Karpas-422 (cell line): ENCODE results near the gene INHBB. TPM values are rescaled to one million over a fixed set of nuclear protein-coding genes. Genes with fewer than 3 reads are reported as not detected.

Experiments
- DNase-seq: peaks from one replicate; pipeline ENCODE4 v3.0.0-alpha.2; 2015
- H2AFZ ChIP-seq: fragments of 200-600 bp; sonication (generic); 2 replicates; pipeline ENCODE4 v1.6.1; 2014; ENCODE audit warnings: antibody characterized with exemption, low read length, mixed read lengths
- H3K27ac ChIP-seq: fragments of 200-600 bp; sonication (generic); 2 replicates; pipeline ENCODE4 v1.5.1; 2014; ENCODE audit warnings: mild to moderate bottlenecking, low read length, moderate library complexity
- H3K27me3 ChIP-seq: fragments of 200-600 bp; sonication (generic); 2 replicates; pipeline ENCODE4 v1.6.1; 2014; ENCODE audit warnings: low read length, mixed read lengths
- H3K36me3 ChIP-seq: fragments of 200-600 bp; sonication (generic); 2 replicates; pipeline ENCODE4 v1.6.1; 2014; ENCODE audit warnings: low read length, mixed read lengths; ENCODE audit not compliant: insufficient read depth
- H3K4me1 ChIP-seq: fragments of 200-600 bp; sonication (generic); 2 replicates; pipeline ENCODE4 v1.6.1; 2014; ENCODE audit warnings: mild to moderate bottlenecking, low read length, mixed read lengths
- H3K4me2 ChIP-seq: fragments of 200-600 bp; sonication (generic); 2 replicates; pipeline ENCODE4 v1.6.1; 2014; ENCODE audit warnings: low read length, low read depth, mild to moderate bottlenecking; ENCODE audit not compliant: poor library complexity, severe bottlenecking
- H3K4me3 ChIP-seq: fragments of 200-600 bp; sonication (generic); 2 replicates; pipeline ENCODE4 v1.5.1; 2014; ENCODE audit warnings: mild to moderate bottlenecking, antibody characterized with exemption, low read length, mixed read lengths
- H3K79me2 ChIP-seq: fragments of 200-600 bp; sonication (generic); 2 replicates; pipeline ENCODE4 v1.6.1; 2014; ENCODE audit warnings: mild to moderate bottlenecking, low read length, mixed read lengths
- H3K9ac ChIP-seq: fragments of 200-600 bp; sonication (generic); 2 replicates; pipeline ENCODE4 v1.6.0; 2014; ENCODE audit warnings: low read length
- H3K9me2 ChIP-seq: fragments of 200-600 bp; sonication (generic), shearing (Covaris generic); replicated peaks from 2 replicates; pipeline ENCODE4 v1.6.0; 2014; ENCODE audit warnings: mild to moderate bottlenecking, low read length, moderate library complexity; ENCODE audit not compliant: insufficient read depth
- H3K9me3 ChIP-seq: fragments of 300-700, 200-600 bp; sonication (generic); 2 replicates; pipeline ENCODE4 v1.6.1; 2014; ENCODE audit warnings: low read length, mixed read lengths
- H4K20me1 ChIP-seq: fragments of 200-600 bp; sonication (generic); 2 replicates; pipeline ENCODE4 v1.6.1; 2014; ENCODE audit warnings: mild to moderate bottlenecking, antibody characterized with exemption, low read length, low read depth; ENCODE audit not compliant: insufficient read depth
- total RNA-seq: library from RNA; depleted of rRNA; stranded (reverse); fragments of >200 nt; shearing (Covaris generic); gene quantifications from 2 replicates; pipeline ENCODE4 v1.2.3, GENCODE V29; 2014; ENCODE audit warnings: low replicate concordance

The INHBB gene
- total RNA-seq, 1 experiment from 2014 or later, result not detected

DNA sequence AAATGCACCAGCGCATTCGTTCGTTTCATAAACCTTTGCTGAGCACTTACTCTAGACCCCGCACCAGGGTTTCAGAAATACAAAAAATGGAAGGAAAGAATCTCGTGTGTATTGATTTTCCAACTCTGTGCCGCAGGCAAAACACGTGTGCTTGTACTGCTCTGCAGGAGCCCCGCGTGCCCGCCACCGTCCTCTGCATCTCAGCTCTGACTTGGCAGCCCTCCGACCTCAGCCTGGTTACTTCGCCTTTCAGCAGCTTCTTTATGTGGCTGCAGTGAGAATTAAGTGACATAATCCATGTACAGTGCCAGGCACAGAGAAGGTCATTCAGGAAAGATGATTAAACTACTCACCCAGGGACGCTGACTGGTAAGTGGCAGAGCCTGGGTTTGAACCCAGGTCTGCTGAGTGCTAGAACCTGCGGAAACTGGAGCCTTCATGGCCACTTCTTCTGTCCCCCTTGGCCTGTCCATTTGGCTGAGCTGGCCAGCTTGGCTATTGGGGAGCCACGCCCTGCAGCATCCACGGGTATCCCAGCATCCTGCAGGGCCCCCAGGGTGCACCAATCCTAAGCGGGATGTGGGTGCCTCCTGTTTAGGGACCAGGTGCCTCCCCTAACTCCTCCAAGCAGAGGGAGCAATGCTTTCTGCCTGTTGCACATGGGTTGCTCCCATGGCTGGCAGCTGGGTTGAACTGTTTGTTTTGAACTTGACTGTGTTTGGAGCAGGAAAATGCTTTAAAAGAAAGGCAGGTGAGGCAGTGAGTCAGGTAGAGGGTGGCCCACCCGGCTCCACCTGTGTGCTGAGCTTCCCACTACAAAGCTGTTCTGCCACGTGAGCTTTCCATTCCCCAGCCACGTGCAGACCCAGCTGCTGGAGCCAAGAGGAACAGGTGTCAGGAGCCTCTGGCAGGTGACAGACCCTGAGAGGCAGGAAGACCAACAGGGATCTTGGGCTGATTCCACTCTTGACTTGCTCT, 34.3 kb downstream of the INHBB start:
- H3K79me2 ChIP-seq, result no peaks in the 10 kb centered on the region
- H3K9me2 ChIP-seq, result no peaks in the 10 kb centered on the region
- H3K9ac ChIP-seq, result no peak overlapping the region
- H4K20me1 ChIP-seq, result no peaks in the 10 kb centered on the region
- no peaks in the 10 kb centered on the region for H3K9me3 ChIP-seq
- H3K4me3 ChIP-seq, result no peak overlapping the region
- H3K27me3 ChIP-seq, result no peaks in the 10 kb centered on the region
- no peak overlapping the region for H3K4me2 ChIP-seq
- no peaks in the 10 kb centered on the region for H3K36me3 ChIP-seq
- H3K27ac ChIP-seq, result no peak overlapping the region
- peaks cover 2% of the 10 kb centered on the region; the same call in 1 of the 2 replicates for H3K4me1 ChIP-seq
- no peak overlapping the region for H2AFZ ChIP-seq
- no peak for DNase-seq

- no peak overlapping the region for H3K4me3 ChIP-seq
- peaks cover 3% of the 10 kb centered on the region; the same call in 1 of the 2 replicates for H3K4me1 ChIP-seq
- H4K20me1 ChIP-seq, result no peaks in the 10 kb centered on the region
- H2AFZ ChIP-seq, result no peak overlapping the region
- H3K4me2 ChIP-seq, result no peak overlapping the region
- H3K9ac ChIP-seq, result no peak overlapping the region
- H3K27ac ChIP-seq, result no peak overlapping the region
- H3K27me3 ChIP-seq, result no peaks in the 10 kb centered on the region
- no peaks in the 10 kb centered on the region for H3K36me3 ChIP-seq
- H3K79me2 ChIP-seq, result no peaks in the 10 kb centered on the region
- H3K9me2 ChIP-seq, result no peaks in the 10 kb centered on the region
- H3K9me3 ChIP-seq, result no peaks in the 10 kb centered on the region
- no peak for DNase-seq
Measured at GRCh38 chr2:120381192-120381591, 35.3 kb downstream of the INHBB start.

DNA sequence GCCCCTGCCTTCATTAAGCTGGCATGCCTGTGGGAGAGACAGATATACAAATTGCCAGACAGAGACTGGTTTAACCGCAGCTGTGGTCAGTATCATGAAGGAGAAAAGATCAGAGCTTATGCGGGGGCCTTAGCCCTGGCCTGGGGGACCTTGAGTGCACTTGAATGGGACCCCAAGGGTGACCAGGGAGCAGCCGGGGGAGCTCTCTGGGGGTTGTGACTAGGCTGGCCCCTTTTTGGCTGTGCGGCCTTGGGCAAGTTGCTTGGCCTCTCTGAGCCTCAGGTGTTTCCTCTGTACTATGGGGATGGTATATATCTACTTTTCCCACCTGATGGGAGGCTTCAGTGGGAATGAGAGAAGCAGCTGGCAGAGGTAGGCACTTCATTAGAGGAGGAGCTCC, 35.7 kb downstream of the INHBB start:
- Histone ChIP-seq H3K9me2 (no peaks in the 10 kb centered on the region), H3K27me3 (no peaks in the 10 kb centered on the region), H3K4me2 (no peak overlapping the region), H3K27ac (no peak overlapping the region), H3K9ac (no peak overlapping the region), H3K79me2 (no peaks in the 10 kb centered on the region), H3K4me1 (peaks cover 3% of the 10 kb centered on the region; the same call in 1 of the 2 replicates), H3K36me3 (no peaks in the 10 kb centered on the region), H3K9me3 (no peaks in the 10 kb centered on the region), H4K20me1 (no peaks in the 10 kb centered on the region), H3K4me3 (no peak overlapping the region), H2AFZ (no peak overlapping the region)
- no peak for DNase-seq

GRCh38 chr2:120382541-120383144, 36.7 kb downstream of the INHBB start:
- H4K20me1 ChIP-seq, result no peaks in the 10 kb centered on the region
- H3K27ac ChIP-seq, result no peak overlapping the region
- H3K36me3 ChIP-seq, result no peaks in the 10 kb centered on the region
- H3K79me2 ChIP-seq, result no peaks in the 10 kb centered on the region
- H3K9ac ChIP-seq, result no peak overlapping the region
- H3K9me2 ChIP-seq, result no peaks in the 10 kb centered on the region
- DNase-seq, result no peak
- no peak overlapping the region for H2AFZ ChIP-seq
- H3K4me2 ChIP-seq, result no peak overlapping the region
- no peak overlapping the region for H3K4me3 ChIP-seq
- H3K9me3 ChIP-seq, result no peaks in the 10 kb centered on the region
- peaks cover 3% of the 10 kb centered on the region; the same call in 1 of the 2 replicates for H3K4me1 ChIP-seq
- H3K27me3 ChIP-seq, result no peaks in the 10 kb centered on the region

DNA sequence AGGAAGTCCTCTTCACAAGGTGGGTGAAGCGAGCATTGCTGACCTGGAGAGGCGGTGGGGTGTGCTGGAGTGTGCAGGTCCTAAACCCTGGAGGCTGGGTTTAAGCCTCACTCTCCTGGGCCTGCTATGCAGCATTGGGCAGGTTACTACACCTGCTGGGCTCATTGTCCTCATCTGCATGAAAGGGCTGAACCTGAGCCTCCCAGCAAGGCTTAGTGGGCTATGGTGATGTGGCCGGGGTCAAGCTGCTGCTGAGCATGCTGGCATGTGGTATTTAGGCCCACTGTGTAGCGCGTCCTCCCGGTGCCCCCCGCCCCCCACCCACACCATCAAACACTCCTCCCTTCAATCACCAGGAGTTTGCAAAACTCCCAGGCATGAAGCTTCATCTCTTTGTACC, 37.3 kb downstream of the INHBB start:
- Histone ChIP-seq H4K20me1 (no peaks in the 10 kb centered on the region), H3K4me2 (no peak overlapping the region), H3K36me3 (no peaks in the 10 kb centered on the region), H3K4me1 (peaks cover 3% of the 10 kb centered on the region; the same call in 1 of the 2 replicates), H3K79me2 (no peaks in the 10 kb centered on the region), H3K9me2 (no peaks in the 10 kb centered on the region), H3K27me3 (no peaks in the 10 kb centered on the region), H2AFZ (no peak overlapping the region), H3K9ac (no peak overlapping the region), H3K4me3 (no peak overlapping the region), H3K9me3 (no peaks in the 10 kb centered on the region), H3K27ac (no peak overlapping the region)
- no peak for DNase-seq

GRCh38 chr2:120383631-120384340, 37.9 kb downstream of the INHBB start:
- no peaks in the 10 kb centered on the region for H3K27me3 ChIP-seq
- H3K36me3 ChIP-seq, result no peaks in the 10 kb centered on the region
- H4K20me1 ChIP-seq, result no peaks in the 10 kb centered on the region
- no peaks in the 10 kb centered on the region for H3K9me3 ChIP-seq
- H3K79me2 ChIP-seq, result no peaks in the 10 kb centered on the region
- no peak overlapping the region for H3K4me3 ChIP-seq
- H3K9ac ChIP-seq, result no peak overlapping the region
- DNase-seq, result no peak
- H3K4me1 ChIP-seq, result peaks cover 3% of the 10 kb centered on the region; the same call in 1 of the 2 replicates
- no peak overlapping the region for H3K4me2 ChIP-seq
- no peak overlapping the region for H2AFZ ChIP-seq
- H3K27ac ChIP-seq, result no peak overlapping the region
- no peaks in the 10 kb centered on the region for H3K9me2 ChIP-seq

DNA sequence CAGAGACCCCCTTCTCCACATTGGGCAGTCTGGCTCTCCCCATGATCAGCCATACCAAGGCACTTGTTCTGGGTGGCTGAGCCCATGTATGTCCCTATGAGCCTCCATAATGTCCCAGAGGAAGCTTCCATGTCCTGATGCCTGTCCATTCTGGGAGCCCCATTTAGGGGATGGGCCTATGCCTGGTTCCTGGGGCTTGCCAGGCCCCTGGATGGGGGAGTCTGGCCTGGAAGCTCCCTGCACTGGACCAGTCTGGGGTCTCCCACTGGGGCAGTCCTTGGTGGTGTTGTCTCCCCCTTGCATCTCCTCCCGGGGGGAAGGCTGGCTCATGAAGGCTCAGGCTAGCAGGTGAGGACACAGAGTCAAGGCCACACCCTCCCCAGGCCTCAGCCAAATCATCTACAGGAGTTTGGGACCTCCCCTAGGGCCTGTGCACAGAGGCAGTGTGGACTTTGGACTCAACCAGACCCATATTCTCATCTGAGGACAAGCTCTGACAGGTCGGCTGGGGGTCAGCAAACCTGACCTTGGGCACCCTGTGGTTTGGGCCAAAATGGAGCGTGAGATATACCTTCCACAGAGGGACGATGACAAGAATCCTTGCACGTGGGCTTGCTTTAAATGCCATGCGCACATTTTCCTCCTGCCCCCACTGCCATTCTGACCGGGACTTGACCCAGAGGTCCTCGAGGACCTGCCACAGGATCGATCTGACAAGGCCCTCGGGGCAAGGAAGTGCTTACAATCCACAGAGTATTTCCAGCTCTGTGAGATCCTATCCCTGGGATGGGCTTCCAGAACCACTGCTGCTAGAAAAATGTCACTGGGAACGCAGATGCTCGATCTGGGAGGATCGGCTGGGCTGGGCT, 38.8 kb downstream of the INHBB start:
- Histone ChIP-seq H3K27ac (no peak overlapping the region), H3K9ac (no peak overlapping the region), H3K36me3 (no peaks in the 10 kb centered on the region), H2AFZ (no peak overlapping the region), H4K20me1 (no peaks in the 10 kb centered on the region), H3K27me3 (no peaks in the 10 kb centered on the region), H3K9me3 (no peaks in the 10 kb centered on the region), H3K9me2 (no peaks in the 10 kb centered on the region), H3K79me2 (no peaks in the 10 kb centered on the region), H3K4me2 (no peak overlapping the region), H3K4me1 (peaks cover 3% of the 10 kb centered on the region; the same call in 1 of the 2 replicates), H3K4me3 (no peak overlapping the region)
- DNase-seq, result no peak
